IPS-NIHi7 (cell line): ENCODE results near the gene MFAP5.
"Not testable (repeated sequence)": the region's sequence is repeated elsewhere in the genome, so short reads cannot be mapped to it uniquely, and the experiment has no call there.

Experiments
- DNase-seq: peaks from one replicate; pipeline ENCODE4 v3.0.0; 2012; ENCODE audit warnings: mixed read lengths; ENCODE audit errors: extremely low spot score

MFAP5 gene

GRCh38 chr12:8675591-8676036, 13.0 kb upstream of the MFAP5 start:
- DNase-seq, result no peak

DNA sequence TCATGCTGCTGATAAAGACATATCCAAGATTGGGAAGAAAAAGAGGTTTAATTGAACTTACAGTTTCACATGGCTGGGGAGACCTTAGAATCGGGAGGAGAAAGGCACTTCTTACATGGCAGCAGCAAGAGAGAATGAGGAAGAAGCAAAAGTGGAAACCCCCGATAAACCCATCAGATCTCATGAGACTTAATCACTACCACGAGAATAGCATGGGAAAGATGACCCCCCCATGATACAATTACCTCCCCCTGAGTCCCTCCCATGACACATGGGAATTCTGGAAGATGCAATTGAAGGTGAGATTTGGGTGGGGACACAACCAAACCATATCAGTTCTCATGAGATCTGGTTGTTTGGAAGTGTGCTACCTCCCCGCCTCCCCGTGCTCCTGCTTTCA, 9.8 kb upstream of the MFAP5 start:
- no peak for DNase-seq

DNA sequence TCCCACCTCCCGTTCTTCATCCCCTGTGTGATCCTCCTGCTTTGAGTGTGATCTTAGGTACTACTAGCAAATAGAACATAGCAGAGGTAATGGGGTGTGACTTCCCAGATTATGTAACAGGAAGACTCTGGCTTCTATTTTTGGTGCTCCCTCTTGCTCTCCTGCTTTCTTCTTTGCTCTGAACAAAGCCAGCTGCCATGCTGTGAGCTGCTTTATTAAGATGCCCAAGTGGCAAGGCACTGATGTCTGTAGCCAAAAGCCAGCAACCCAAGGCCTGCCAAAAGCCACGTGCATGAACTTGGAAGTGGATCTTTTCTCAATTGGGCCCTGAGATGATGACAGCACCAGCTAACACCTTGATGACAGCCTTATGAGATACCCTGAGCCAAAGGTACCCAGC, 5.8 kb upstream of the MFAP5 start:
- DNase-seq, result no peak

- no peak for DNase-seq
These were observed 4.6 kb upstream of the MFAP5 start for GRCh38 chr12:8667270-8667669.

DNA sequence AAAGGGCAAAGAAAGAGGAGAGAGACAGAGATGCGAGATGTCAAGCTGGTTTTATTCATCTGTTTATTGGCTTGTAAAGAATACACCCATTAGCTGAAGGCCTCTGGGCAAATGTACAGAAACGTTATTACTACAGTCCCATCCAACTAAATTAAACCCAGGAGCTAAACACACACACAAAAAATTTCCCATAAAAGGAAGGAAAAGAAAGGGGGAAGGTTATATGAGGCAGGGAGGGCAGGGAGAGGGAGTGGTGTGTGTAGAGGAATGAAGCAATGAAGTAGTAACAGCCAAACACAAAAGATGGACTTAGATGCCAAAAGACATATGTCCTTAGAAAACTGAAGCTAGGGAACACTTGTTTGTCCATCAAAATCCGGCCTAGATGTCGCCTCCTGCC, 3.1 kb upstream of the MFAP5 start:
- no peak for DNase-seq

- DNase-seq, result no peak
These were observed 1.7 kb upstream of the MFAP5 start for GRCh38 chr12:8664228-8664913.

- no peak for DNase-seq
These were observed 875 bp downstream of the MFAP5 start for GRCh38 chr12:8661751-8662150.

DNA sequence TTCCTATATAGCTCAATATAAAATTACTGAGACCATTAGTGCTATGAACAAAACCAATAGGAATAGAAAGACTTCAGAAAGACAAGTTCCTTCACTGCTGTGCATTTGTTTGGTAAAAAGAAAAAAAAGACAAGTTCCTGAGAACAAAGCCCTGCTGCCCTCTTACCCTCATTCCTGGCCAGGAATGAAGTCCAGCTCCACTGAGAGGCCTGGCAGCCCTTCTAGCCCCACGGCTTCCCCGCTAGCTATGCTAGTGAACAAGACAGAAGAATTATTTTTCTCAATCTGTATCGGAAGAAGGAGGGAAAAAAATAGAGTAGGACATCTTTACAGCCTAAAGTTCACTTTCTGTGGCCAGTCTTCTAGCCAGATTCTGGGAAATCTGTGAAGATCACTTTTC, 1.6 kb downstream of the MFAP5 start:
- DNase-seq, result no peak

- peak; percentile 37 for DNase-seq
These were observed 4.3 kb downstream of the MFAP5 start for GRCh38 chr12:8658346-8658745.

DNA sequence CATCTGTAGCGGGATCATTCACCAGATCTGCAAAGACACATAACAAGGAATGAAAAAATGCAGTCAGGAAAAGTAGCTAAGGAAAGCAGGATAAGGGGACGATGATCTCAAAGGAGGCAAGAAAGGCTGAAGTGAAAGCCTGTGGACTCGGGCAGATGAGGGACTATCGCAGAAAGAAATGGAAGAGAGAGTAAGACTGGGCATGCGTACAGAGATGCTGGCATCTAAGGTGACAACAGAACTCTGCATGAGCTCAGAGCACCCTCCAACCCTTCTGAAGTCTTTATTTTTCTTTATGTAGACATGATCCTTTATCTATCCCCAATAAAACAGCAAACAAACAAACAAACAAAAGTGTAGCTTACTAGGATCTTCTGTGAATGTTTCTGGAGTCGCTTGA, 7.2 kb downstream of the MFAP5 start:
- no peak for DNase-seq

- DNase-seq, result no peak
These were observed 13.9 kb downstream of the MFAP5 start for GRCh38 chr12:8648576-8649205.

GRCh38 chr12:8647968-8648367, 14.7 kb downstream of the MFAP5 start:
- DNase-seq, result no peak

GRCh38 chr12:8644345-8645248, 18.0 kb downstream of the MFAP5 start:
- no peak for DNase-seq

- no peak for DNase-seq
These were observed 19.9 kb downstream of the MFAP5 start for GRCh38 chr12:8642775-8643174.

GRCh38 chr12:8639936-8640335, 22.7 kb downstream of the MFAP5 start:
- DNase-seq, result no peak

- DNase-seq, result no peak
These were observed 23.7 kb downstream of the MFAP5 start for GRCh38 chr12:8638951-8639350.

DNA sequence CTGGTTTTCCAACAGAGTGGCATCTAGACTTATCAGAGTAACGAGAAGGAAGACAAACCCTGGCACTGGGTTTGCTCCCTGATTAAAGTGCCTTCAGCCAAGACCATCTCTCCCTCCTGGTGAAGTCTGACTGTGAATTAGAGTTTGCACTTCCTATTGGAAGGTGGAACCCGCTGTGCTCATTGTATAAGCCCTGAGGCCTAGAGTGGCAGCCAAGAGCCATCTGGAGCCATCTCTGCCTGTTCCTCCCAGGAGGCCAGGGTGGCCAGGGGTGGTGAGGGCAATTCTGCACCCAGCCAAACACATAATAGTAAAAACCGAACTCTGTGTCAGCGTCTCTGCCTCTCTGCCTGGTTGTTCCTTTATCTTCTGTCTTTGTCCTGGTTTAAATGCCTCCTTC, 25.0 kb downstream of the MFAP5 start:
- DNase-seq, result no peak

DNA sequence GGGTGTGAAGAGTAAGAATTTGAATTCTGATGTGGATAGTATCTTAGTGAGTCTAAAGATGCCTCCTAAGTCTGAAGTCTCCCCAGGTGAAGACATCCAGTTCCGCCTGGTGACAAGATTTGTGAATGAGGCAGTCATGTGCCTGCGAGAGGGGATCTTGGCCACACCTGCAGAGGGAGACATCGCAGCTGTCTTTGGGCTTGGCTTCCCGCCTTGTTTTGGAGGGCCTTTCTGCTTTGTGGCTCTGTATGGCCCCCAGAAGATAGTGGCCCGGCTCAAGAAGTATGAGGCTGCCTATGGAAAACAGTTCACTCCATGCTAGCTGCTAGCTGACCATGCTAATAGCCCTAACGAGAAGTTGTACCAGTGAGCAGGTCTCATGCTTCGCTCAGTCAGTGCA, 25.4 kb downstream of the MFAP5 start:
- DNase-seq, result no peak

GRCh38 chr12:8636581-8636980, 26.0 kb downstream of the MFAP5 start:
- DNase-seq, result no peak

DNA sequence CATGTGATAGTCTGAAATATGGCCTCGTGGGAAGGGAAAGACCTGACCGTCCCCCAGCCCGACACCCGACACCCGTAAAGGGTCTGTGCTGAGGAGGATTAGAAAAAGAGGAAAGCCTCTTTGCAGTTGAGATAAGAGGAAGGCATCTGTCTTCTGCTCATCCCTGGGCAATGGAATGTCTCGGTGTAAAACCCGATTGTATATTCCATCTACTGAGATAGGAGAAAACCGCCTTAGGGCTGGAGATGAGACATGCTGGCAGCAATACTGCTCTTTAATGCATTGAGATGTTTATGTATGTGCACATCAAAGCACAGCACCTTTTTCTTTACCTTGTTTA, 26.6 kb downstream of the MFAP5 start:
- not testable (repeated sequence) for DNase-seq

DNA sequence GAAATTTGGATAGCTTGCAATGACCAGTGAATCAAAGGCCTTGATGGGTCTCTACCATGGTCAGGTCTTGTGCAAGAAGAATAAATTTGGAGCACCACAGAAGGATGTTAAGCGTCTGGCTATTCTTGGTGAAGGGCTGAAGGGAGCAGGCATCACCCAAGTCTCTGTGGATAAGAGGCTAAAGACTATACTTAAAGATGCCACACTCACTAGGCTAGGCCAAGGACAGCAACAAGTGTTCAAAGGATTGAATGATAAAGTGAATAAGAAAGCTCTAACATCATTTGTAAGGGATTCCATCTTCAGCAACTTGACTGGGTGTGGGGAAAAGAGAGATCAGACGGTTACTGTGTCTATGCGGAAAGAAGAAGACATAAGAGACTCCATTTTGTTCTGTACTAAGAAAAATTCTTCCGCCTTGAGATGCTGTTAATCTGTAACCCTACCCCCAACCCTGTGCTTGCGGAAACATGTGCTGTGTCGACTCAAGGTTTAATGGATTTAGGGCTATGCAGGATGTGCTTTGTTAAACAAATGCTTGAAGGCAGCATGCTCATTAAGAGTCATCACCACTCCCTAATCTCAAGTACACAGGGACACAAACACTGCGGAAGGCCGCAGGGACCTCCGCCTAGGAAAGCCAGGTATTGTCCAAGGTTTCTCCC, 27.2 kb downstream of the MFAP5 start:
- not testable (repeated sequence) for DNase-seq

- DNase-seq, result no peak
These were observed 32.5 kb downstream of the MFAP5 start for GRCh38 chr12:8630131-8630530.
